ENCODE measurements around the gene SNRNP25.

GRCh38 chr16:69181-69580, 15.6 kb downstream of the SNRNP25 start:
- TF ChIP-seq EZH2 (IDR thresholded peaks at IDR 0.05; ENCODE audit: insufficient read depth, poor library complexity, severe bottlenecking) (no peak), EZH2phosphoT487 (IDR thresholded peaks at IDR 0.05; ENCODE audit: insufficient read depth, low read depth) (no peak)
